Trophoblast cell (in vitro differentiated cells and primary cell): ENCODE data around the gene SIAE.

Experiments used
- DNase-seq, 2 donors: peaks; one replicate each; pipeline ENCODE4 v3.0.0-alpha.2; 2016
- H2AFZ ChIP-seq: 2 replicates; pipeline ENCODE4 v1.6.1; 2013; ENCODE audit warnings: low read length, moderate library complexity, mild to moderate bottlenecking; ENCODE audit not compliant: insufficient read depth, poor library complexity
- H2AK5ac ChIP-seq: 2 replicates; pipeline ENCODE4 v1.6.1; 2013; ENCODE audit warnings: mild to moderate bottlenecking, low read length
- H2BK120ac ChIP-seq: 2 replicates; pipeline ENCODE4 v1.6.1; 2013; ENCODE audit warnings: low read length, mild to moderate bottlenecking, moderate library complexity; ENCODE audit not compliant: insufficient read depth, poor library complexity
- H2BK12ac ChIP-seq: 2 replicates; pipeline ENCODE4 v1.6.1; 2013; ENCODE audit warnings: mild to moderate bottlenecking, low read length, moderate library complexity
- H2BK5ac ChIP-seq: 2 replicates; pipeline ENCODE4 v1.6.1; 2013; ENCODE audit warnings: low read length, low read depth, moderate library complexity, mild to moderate bottlenecking; ENCODE audit not compliant: poor library complexity
- H3K14ac ChIP-seq: 2 replicates; pipeline ENCODE4 v1.6.1; 2013; ENCODE audit warnings: mild to moderate bottlenecking, low read length
- H3K18ac ChIP-seq: 2 replicates; pipeline ENCODE4 v1.6.1; 2013; ENCODE audit warnings: mild to moderate bottlenecking, low read length
- H3K23ac ChIP-seq: 2 replicates; pipeline ENCODE4 v1.6.1; 2013; ENCODE audit warnings: low read length
- H3K27ac ChIP-seq: 2 replicates; pipeline ENCODE4 v1.5.1; 2013; ENCODE audit warnings: low read depth, mild to moderate bottlenecking, inconsistent platforms, low read length, moderate library complexity
- H3K27me3 ChIP-seq: 2 replicates; pipeline ENCODE4 v1.6.1; 2013; ENCODE audit warnings: inconsistent platforms, mild to moderate bottlenecking, low read length, moderate library complexity; ENCODE audit not compliant: insufficient read depth
- H3K36me3 ChIP-seq, 2 experiments: 1 replicate in 1 of 2; 2 replicates in 1 of 2; pipeline ENCODE4 v1.6.1; 2013; ENCODE audit warnings: low read length in 2 of 2, mild to moderate bottlenecking in 2 of 2, moderate library complexity in 1 of 2; ENCODE audit not compliant: insufficient read depth in 2 of 2, control insufficient read depth in 1 of 2
- H3K4ac ChIP-seq: 2 replicates; pipeline ENCODE4 v1.6.1; 2013; ENCODE audit warnings: low read depth, mild to moderate bottlenecking, low read length, moderate library complexity
- H3K4me1 ChIP-seq, 2 experiments: 1 replicate in 1 of 2; 2 replicates in 1 of 2; pipeline ENCODE4 v1.6.1; 2013; ENCODE audit warnings: low read length in 2 of 2, mild to moderate bottlenecking in 2 of 2, moderate library complexity in 1 of 2; ENCODE audit not compliant: insufficient read depth in 2 of 2, control insufficient read depth in 1 of 2
- H3K4me2 ChIP-seq: 2 replicates; pipeline ENCODE4 v1.6.1; 2013; ENCODE audit warnings: inconsistent platforms, mild to moderate bottlenecking, low read length, moderate library complexity
- H3K4me3 ChIP-seq: 2 replicates; pipeline ENCODE4 v1.5.1; 2013; ENCODE audit warnings: mild to moderate bottlenecking, low read depth, low read length, inconsistent platforms
- H3K79me1 ChIP-seq: one replicate; pipeline ENCODE4 v1.6.1; 2013; ENCODE audit warnings: low read length
- H3K79me2 ChIP-seq: 2 replicates; pipeline ENCODE4 v1.6.1; 2013; ENCODE audit warnings: low read length, mild to moderate bottlenecking; ENCODE audit not compliant: control insufficient read depth, insufficient read depth, poor library complexity
- H3K9ac ChIP-seq: 2 replicates; pipeline ENCODE4 v1.6.1; 2013; ENCODE audit warnings: mild to moderate bottlenecking, low read length
- H3K9me3 ChIP-seq: 2 replicates; pipeline ENCODE4 v1.6.1; 2013; ENCODE audit warnings: low read depth, mild to moderate bottlenecking, control low read depth, inconsistent platforms, low read length; ENCODE audit not compliant: insufficient read depth
- H4K12ac ChIP-seq: 2 replicates; pipeline ENCODE4 v1.6.1; 2013; ENCODE audit warnings: low read depth, mild to moderate bottlenecking, low read length, moderate library complexity
- H4K8ac ChIP-seq: 2 replicates; pipeline ENCODE4 v1.6.1; 2013; ENCODE audit warnings: low read depth, mild to moderate bottlenecking, low read length, moderate library complexity
- H4K91ac ChIP-seq: one replicate; pipeline ENCODE4 v1.6.1; 2013; ENCODE audit warnings: low read depth, mild to moderate bottlenecking, low read length, moderate library complexity
- WGBS: extraction: QIAGEN DNeasy Blood & Tissue Kit; methylation state at CpG from one replicate; pipeline ENCODE4 v1.1.7; 2013; ENCODE audit warnings: missing lambda C conversion rate; ENCODE audit not compliant: insufficient read length, insufficient coverage; ENCODE audit errors: extremely low coverage; 5-methylcytosine and 5-hydroxymethylcytosine counted together

SIAE gene

DNA sequence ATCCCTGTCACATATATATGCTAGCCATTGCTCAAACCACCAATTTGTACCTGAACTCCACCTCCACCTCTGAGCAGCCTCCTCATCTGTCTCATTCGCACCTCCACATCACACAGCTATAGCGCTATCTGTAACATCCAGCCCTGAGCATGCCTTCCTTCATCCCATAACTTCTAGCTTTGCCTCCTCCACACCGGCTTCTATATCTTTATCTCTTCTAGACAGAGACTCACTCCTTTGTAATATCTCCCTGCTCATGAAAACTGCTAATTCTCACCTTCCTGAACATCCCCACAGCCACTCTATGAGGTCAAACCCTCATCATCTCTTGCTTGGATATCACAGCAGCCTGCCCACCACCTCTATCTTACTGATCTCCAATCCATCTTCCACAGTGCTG, 5.9 kb downstream of the SIAE start:
- Histone ChIP-seq H3K9me3 (no peaks in the 10 kb centered on the region), H3K79me2 (no peaks in the 10 kb centered on the region), H3K4me2 (no peak overlapping the region), H3K4ac (no peak overlapping the region), H4K8ac (no peak overlapping the region), H4K91ac (no peak overlapping the region), H3K18ac (no peak overlapping the region), H2AK5ac (no peak overlapping the region), H3K14ac (no peak overlapping the region), H3K4me1 (no peaks in the 10 kb centered on the region), H2BK120ac (no peak overlapping the region), H2AFZ (no peak overlapping the region), H4K12ac (no peak overlapping the region), H3K9ac (no peak overlapping the region), H3K23ac (no peak overlapping the region), H3K27ac (no peak overlapping the region), H3K27me3 (no peaks in the 10 kb centered on the region), H3K36me3 (no peaks in the 10 kb centered on the region), H2BK12ac (no peak overlapping the region), H3K4me3 (no peak overlapping the region), H2BK5ac (no peak overlapping the region), H3K79me1 (no peaks in the 10 kb centered on the region)
- WGBS = no CpG with 5 or more reads among the region's 3 CpGs
- DNase-seq = no peak

- Histone ChIP-seq H4K8ac (no peak overlapping the region), H3K23ac (no peak overlapping the region), H2AFZ (no peak overlapping the region), H3K27me3 (no peaks in the 10 kb centered on the region), H3K4me3 (no peak overlapping the region), H3K9me3 (no peaks in the 10 kb centered on the region), H3K79me1 (no peaks in the 10 kb centered on the region), H4K91ac (no peak overlapping the region), H3K79me2 (no peaks in the 10 kb centered on the region), H2BK5ac (no peak overlapping the region), H2BK12ac (no peak overlapping the region), H3K36me3 (no peaks in the 10 kb centered on the region), H3K18ac (no peak overlapping the region), H3K27ac (no peak overlapping the region), H4K12ac (no peak overlapping the region), H3K9ac (no peak overlapping the region), H3K14ac (no peak overlapping the region), H3K4me2 (no peak overlapping the region), H2AK5ac (no peak overlapping the region), H3K4ac (no peak overlapping the region), H3K4me1 (no peaks in the 10 kb centered on the region), H2BK120ac (no peak overlapping the region)
- DNase-seq = no peak
- no CpG with 5 or more reads among the region's 2 CpGs for WGBS
These were observed 9.7 kb downstream of the SIAE start for GRCh38 chr11:124663861-124664260.

DNA sequence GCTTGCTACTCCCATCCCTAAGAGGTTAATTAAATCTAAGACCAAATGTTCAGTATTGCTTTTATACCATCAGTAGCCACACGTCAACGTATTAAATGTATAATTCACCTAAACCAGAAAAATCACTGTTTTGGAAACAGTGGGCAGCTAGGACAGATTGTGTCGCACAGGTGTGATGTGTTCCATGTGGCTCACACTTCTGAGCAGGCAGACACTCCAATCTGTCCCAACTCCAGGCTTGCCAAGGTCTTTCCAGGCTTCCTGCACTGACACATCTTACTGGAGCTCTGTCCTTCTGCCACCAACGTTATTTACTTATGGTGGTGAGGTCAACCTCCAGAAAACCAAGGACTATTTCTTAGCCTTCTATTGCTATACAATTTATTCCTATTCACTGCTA, 11.4 kb downstream of the SIAE start:
- Histone ChIP-seq H2BK120ac (no peak overlapping the region), H2BK5ac (no peak overlapping the region), H3K79me1 (no peaks in the 10 kb centered on the region), H4K12ac (no peak overlapping the region), H3K14ac (no peak overlapping the region), H2AFZ (no peak overlapping the region), H3K36me3 (no peaks in the 10 kb centered on the region), H4K91ac (no peak overlapping the region), H3K4ac (no peak overlapping the region), H3K4me2 (no peak overlapping the region), H3K23ac (no peak overlapping the region), H3K4me1 (no peaks in the 10 kb centered on the region), H2AK5ac (no peak overlapping the region), H3K9ac (no peak overlapping the region), H3K9me3 (no peaks in the 10 kb centered on the region), H3K79me2 (no peaks in the 10 kb centered on the region), H3K27ac (no peak overlapping the region), H3K18ac (no peak overlapping the region), H4K8ac (no peak overlapping the region), H3K27me3 (no peaks in the 10 kb centered on the region), H3K4me3 (no peak overlapping the region), H2BK12ac (no peak overlapping the region)
- no peak for DNase-seq
- no CpG with 5 or more reads among the region's 4 CpGs for WGBS

- Histone ChIP-seq H3K14ac (no peak overlapping the region), H4K8ac (no peak overlapping the region), H3K79me1 (no peaks in the 10 kb centered on the region), H3K27me3 (no peaks in the 10 kb centered on the region), H2BK12ac (no peak overlapping the region), H3K4me1 (no peaks in the 10 kb centered on the region), H3K79me2 (no peaks in the 10 kb centered on the region), H3K18ac (no peak overlapping the region), H2BK120ac (no peak overlapping the region), H4K12ac (no peak overlapping the region), H3K23ac (no peak overlapping the region), H4K91ac (no peak overlapping the region), H2AFZ (no peak overlapping the region), H3K4me3 (no peak overlapping the region), H3K9ac (no peak overlapping the region), H3K36me3 (no peaks in the 10 kb centered on the region), H3K27ac (no peak overlapping the region), H2AK5ac (no peak overlapping the region), H3K4me2 (no peak overlapping the region), H3K9me3 (no peaks in the 10 kb centered on the region), H3K4ac (no peak overlapping the region), H2BK5ac (no peak overlapping the region)
- DNase-seq = no peak
These were observed 12.0 kb downstream of the SIAE start for GRCh38 chr11:124661553-124661952.

- Histone ChIP-seq H3K9me3 (no peaks in the 10 kb centered on the region), H2AFZ (no peak overlapping the region), H2BK120ac (no peak overlapping the region), H3K79me1 (no peaks in the 10 kb centered on the region), H3K14ac (no peak overlapping the region), H3K18ac (no peak overlapping the region), H3K4me2 (no peak overlapping the region), H3K27ac (no peak overlapping the region), H4K12ac (no peak overlapping the region), H3K36me3 (no peaks in the 10 kb centered on the region), H3K79me2 (no peaks in the 10 kb centered on the region), H4K8ac (no peak overlapping the region), H3K27me3 (no peaks in the 10 kb centered on the region), H4K91ac (no peak overlapping the region), H3K4me3 (no peak overlapping the region), H3K23ac (no peak overlapping the region), H3K4me1 (no peaks in the 10 kb centered on the region), H2BK12ac (no peak overlapping the region), H2BK5ac (no peak overlapping the region), H2AK5ac (no peak overlapping the region), H3K4ac (no peak overlapping the region), H3K9ac (no peak overlapping the region)
- no CpG with 5 or more reads among the region's 1 CpG for WGBS
- DNase-seq = no peak
These were observed 14.6 kb downstream of the SIAE start for GRCh38 chr11:124658986-124659385.
